Stimulated activated CD8-positive, alpha-beta memory T cell treated with anti-CD3 and anti-CD28 coated beads, Interleukin-4, amount 100 ng/mL, for 1 hour (primary cell): ENCODE measurements around the gene EIF4G3.
A peak's percentile ranks its signal among the peaks of the same experiment; 100 is the strongest.
"Not testable (repeated sequence)": the region's sequence is repeated elsewhere in the genome, so short reads cannot be mapped to it uniquely, and the experiment has no call there.

Experiments
- DNase-seq, 2 donors: peaks; one replicate each; pipeline ENCODE4 v3.0.0-alpha.2; 2020; ENCODE audit warnings: low read depth in 2 of 2, low spot score in 1 of 2

The EIF4G3 gene

GRCh38 chr1:20836230-20836629, 340.5 kb downstream of the EIF4G3 start:
- no peak for DNase-seq

GRCh38 chr1:20834780-20835179, 341.9 kb downstream of the EIF4G3 start:
- DNase-seq, result no peak

- DNase-seq, result no peak
Observed at GRCh38 chr1:20834192-20834591, 342.5 kb downstream of the EIF4G3 start.

GRCh38 chr1:20830378-20830777, 346.3 kb downstream of the EIF4G3 start:
- DNase-seq, result no peak

GRCh38 chr1:20829946-20830345, 346.8 kb downstream of the EIF4G3 start:
- DNase-seq, result no peak

GRCh38 chr1:20829531-20829930, 347.2 kb downstream of the EIF4G3 start:
- DNase-seq, result no peak

GRCh38 chr1:20823845-20824244, 352.9 kb downstream of the EIF4G3 start:
- DNase-seq, result no peak

GRCh38 chr1:20821466-20821865, 355.2 kb downstream of the EIF4G3 start:
- DNase-seq, result no peak

GRCh38 chr1:20819818-20820217, 356.9 kb downstream of the EIF4G3 start:
- DNase-seq, result no peak

- DNase-seq, result no peak
Observed at GRCh38 chr1:20814534-20814871, 362.2 kb downstream of the EIF4G3 start.

- DNase-seq, result no peak
Observed at GRCh38 chr1:20811916-20812315, 364.8 kb downstream of the EIF4G3 start.

- DNase-seq, result no peak
Observed at GRCh38 chr1:20793236-20793635, 383.5 kb downstream of the EIF4G3 start.

GRCh38 chr1:20792196-20792595, 384.5 kb downstream of the EIF4G3 start:
- DNase-seq, result no peak

- no peak for DNase-seq
Observed at GRCh38 chr1:20790785-20791184, 385.9 kb downstream of the EIF4G3 start.

- DNase-seq, result not testable (repeated sequence)
Observed at GRCh38 chr1:20789598-20789997, 387.1 kb downstream of the EIF4G3 start.

- no peak for DNase-seq
Observed at GRCh38 chr1:20787840-20788795, 388.6 kb downstream of the EIF4G3 start.

GRCh38 chr1:20787029-20787839, 389.5 kb downstream of the EIF4G3 start, which contains the start of gene HP1BP3:
HP1BP3 (minus strand) TSS chr1:20787307; CDS start chr1:20780440, 6,867 bp downstream.
- DNase-seq, result peak; percentile 64 to 70

GRCh38 chr1:20786253-20787028, 390.3 kb downstream of the EIF4G3 start:
- DNase-seq, result peak; percentile 87 to 92

GRCh38 chr1:20785907-20786252, 390.8 kb downstream of the EIF4G3 start:
- DNase-seq, result peak in 1 of 2 donors; percentile 0

- DNase-seq, result no peak
Observed at GRCh38 chr1:20775700-20776099, 401.0 kb downstream of the EIF4G3 start.

GRCh38 chr1:20771780-20772179, 404.9 kb downstream of the EIF4G3 start:
- no peak for DNase-seq
